Stimulated activated CD4-positive, alpha-beta T cell treated with anti-CD3 and anti-CD28 coated beads, Interleukin-1b, Interleukin-23, amount 100 ng/mL, for 24 hours (primary cell): ENCODE results near the gene VTA1.
"Not testable (repeated sequence)": the region's sequence is repeated elsewhere in the genome, so short reads cannot be mapped to it uniquely, and the experiment has no call there.

Experiments used
- DNase-seq, 4 experiments: peaks; one replicate each; pipeline ENCODE4 v3.0.0-alpha.2; 2020; ENCODE audit warnings: low read depth in 4 of 4, low spot score in 1 of 4

VTA1 gene

GRCh38 chr6:142225115-142225514 lies 78.1 kb downstream of the VTA1 start:
- DNase-seq, result no peak

GRCh38 chr6:142225552-142225951 lies 78.5 kb downstream of the VTA1 start:
- DNase-seq, result no peak

- no peak for DNase-seq
These were observed 79.7 kb downstream of the VTA1 start for GRCh38 chr6:142226731-142227130.

- not testable (repeated sequence) for DNase-seq
These were observed 82.6 kb downstream of the VTA1 start for GRCh38 chr6:142229518-142230270.

- peak in 1 of 4 experiments; percentile 2 for DNase-seq
These were observed 85.4 kb downstream of the VTA1 start for GRCh38 chr6:142232206-142233044.

- no peak for DNase-seq
These were observed 87.1 kb downstream of the VTA1 start for GRCh38 chr6:142233945-142234682.

- no peak for DNase-seq
These were observed 88.2 kb downstream of the VTA1 start for GRCh38 chr6:142235272-142235671.

GRCh38 chr6:142235791-142236190 lies 88.7 kb downstream of the VTA1 start:
- no peak for DNase-seq

GRCh38 chr6:142236691-142237090 lies 89.6 kb downstream of the VTA1 start:
- DNase-seq, result no peak

GRCh38 chr6:142238881-142239280 lies 91.8 kb downstream of the VTA1 start:
- DNase-seq, result no peak

- DNase-seq, result no peak
These were observed 93.1 kb downstream of the VTA1 start for GRCh38 chr6:142240179-142240578.

- no peak for DNase-seq
These were observed 94.0 kb downstream of the VTA1 start for GRCh38 chr6:142241061-142241460.

GRCh38 chr6:142242269-142242668 lies 95.2 kb downstream of the VTA1 start:
- no peak for DNase-seq

GRCh38 chr6:142246960-142247359 lies 99.9 kb downstream of the VTA1 start:
- DNase-seq, result no peak

- DNase-seq, result no peak
These were observed 102.2 kb downstream of the VTA1 start for GRCh38 chr6:142249266-142249665.

GRCh38 chr6:142251930-142252445 lies 104.9 kb downstream of the VTA1 start:
- DNase-seq, result no peak

GRCh38 chr6:142254513-142254912 lies 107.5 kb downstream of the VTA1 start:
- no peak for DNase-seq

GRCh38 chr6:142255785-142256184 lies 108.7 kb downstream of the VTA1 start:
- DNase-seq, result no peak

GRCh38 chr6:142258305-142258704 lies 111.2 kb downstream of the VTA1 start:
- no peak for DNase-seq

- no peak for DNase-seq
These were observed 111.7 kb downstream of the VTA1 start for GRCh38 chr6:142258757-142259156.

GRCh38 chr6:142260748-142261147 lies 113.7 kb downstream of the VTA1 start:
- no peak for DNase-seq
